ENCODE measurements around the gene UCMA. TPM values are rescaled to one million over a fixed set of nuclear protein-coding genes. Genes with fewer than 3 reads are reported as not detected.

Gene UCMA
- total RNA-seq, 1 experiment from 2014 or later: not detected

- no peak for DNase-seq (ENCODE audit: low spot score)
Observed at GRCh38 chr10:13233358-13233757, 816 bp downstream of the UCMA start.

GRCh38 chr10:13231808-13232207 is 2.4 kb downstream of the UCMA start:
- no peak for DNase-seq (ENCODE audit: low spot score)

GRCh38 chr10:13231190-13231589 is 3.0 kb downstream of the UCMA start:
- no peak for DNase-seq (ENCODE audit: low spot score)

- no peak for DNase-seq (ENCODE audit: low spot score)
Observed at GRCh38 chr10:13227031-13227430, 7.1 kb downstream of the UCMA start.

GRCh38 chr10:13225601-13226000 is 8.6 kb downstream of the UCMA start:
- DNase-seq (ENCODE audit: low spot score): no peak

GRCh38 chr10:13224210-13224995 is 9.8 kb downstream of the UCMA start:
- DNase-seq (ENCODE audit: low spot score): no peak

GRCh38 chr10:13223241-13223640 is 10.9 kb downstream of the UCMA start:
- no peak for DNase-seq (ENCODE audit: low spot score)

- no peak for DNase-seq (ENCODE audit: low spot score)
Observed at GRCh38 chr10:13222566-13222965, 11.6 kb downstream of the UCMA start.

GRCh38 chr10:13222151-13222550 is 12.0 kb downstream of the UCMA start:
- DNase-seq (ENCODE audit: low spot score): no peak

GRCh38 chr10:13221572-13221971 is 12.6 kb downstream of the UCMA start:
- DNase-seq (ENCODE audit: low spot score): no peak

- peak; percentile 35 for DNase-seq (ENCODE audit: low spot score)
Observed at GRCh38 chr10:13219685-13220670, 14.2 kb downstream of the UCMA start.

- DNase-seq (ENCODE audit: low spot score): no peak
Observed at GRCh38 chr10:13218878-13219277, 15.3 kb downstream of the UCMA start.

- DNase-seq (ENCODE audit: low spot score): no peak
Observed at GRCh38 chr10:13213163-13213562, 21.0 kb downstream of the UCMA start.

GRCh38 chr10:13206546-13207443 is 27.4 kb downstream of the UCMA start:
- DNase-seq (ENCODE audit: low spot score): no peak

- no peak for DNase-seq (ENCODE audit: low spot score)
Observed at GRCh38 chr10:13206091-13206490, 28.1 kb downstream of the UCMA start.

GRCh38 chr10:13201132-13201531 is 33.0 kb downstream of the UCMA start:
- peak; percentile 13 for DNase-seq (ENCODE audit: low spot score)

GRCh38 chr10:13195016-13195415 is 39.2 kb downstream of the UCMA start:
- DNase-seq (ENCODE audit: low spot score): no peak

GRCh38 chr10:13193637-13194036 is 40.5 kb downstream of the UCMA start:
- no peak for DNase-seq (ENCODE audit: low spot score)

GRCh38 chr10:13191362-13191761 is 42.8 kb downstream of the UCMA start:
- DNase-seq (ENCODE audit: low spot score): no peak

- no peak for DNase-seq (ENCODE audit: low spot score)
Observed at GRCh38 chr10:13190816-13191215, 43.4 kb downstream of the UCMA start.

- no peak for DNase-seq (ENCODE audit: low spot score)
Observed at GRCh38 chr10:13189961-13190360, 44.2 kb downstream of the UCMA start.

- DNase-seq (ENCODE audit: low spot score): no peak
Observed at GRCh38 chr10:13188593-13188992, 45.6 kb downstream of the UCMA start.

Data from A172 (cell line).